Nephron (organoid): Measurements from ENCODE around the gene ESRRB.

Experiments used
- H3K27ac Mint-ChIP-seq, 3 experiments: 2 replicates each; pipeline ENCODE4 v1.8.0; 2020; ENCODE audit warnings: mixed read lengths in 3 of 3, mild to moderate bottlenecking in 2 of 3, moderate library complexity in 1 of 3
- H3K27me3 Mint-ChIP-seq: 2 replicates; pipeline ENCODE4 v1.8.0; 2021; ENCODE audit warnings: low read depth, mild to moderate bottlenecking, moderate library complexity, mixed read lengths
- H3K36me3 Mint-ChIP-seq: 2 replicates; pipeline ENCODE4 v1.8.0; 2020; ENCODE audit warnings: low read depth, mixed read lengths
- H3K4me1 Mint-ChIP-seq: 2 replicates; pipeline ENCODE4 v1.8.0; 2020; ENCODE audit warnings: mixed read lengths
- H3K4me3 Mint-ChIP-seq, 3 experiments: 2 replicates each; pipeline ENCODE4 v1.8.0; 2020; ENCODE audit warnings: mild to moderate bottlenecking in 3 of 3, mixed read lengths in 3 of 3, moderate library complexity in 2 of 3
- H3K9me3 Mint-ChIP-seq: 2 replicates; pipeline ENCODE4 v1.8.0; 2020; ENCODE audit warnings: mixed read lengths
- CTCF ChIP-seq, 3 experiments: fragments of 200-600 bp; sonication (generic); IDR thresholded peaks; one replicate each; pipeline ENCODE4 v1.5.0; 2021; ENCODE audit warnings: antibody characterized with exemption in 3 of 3; ENCODE audit not compliant: unreplicated experiment in 3 of 3

The ESRRB gene

DNA sequence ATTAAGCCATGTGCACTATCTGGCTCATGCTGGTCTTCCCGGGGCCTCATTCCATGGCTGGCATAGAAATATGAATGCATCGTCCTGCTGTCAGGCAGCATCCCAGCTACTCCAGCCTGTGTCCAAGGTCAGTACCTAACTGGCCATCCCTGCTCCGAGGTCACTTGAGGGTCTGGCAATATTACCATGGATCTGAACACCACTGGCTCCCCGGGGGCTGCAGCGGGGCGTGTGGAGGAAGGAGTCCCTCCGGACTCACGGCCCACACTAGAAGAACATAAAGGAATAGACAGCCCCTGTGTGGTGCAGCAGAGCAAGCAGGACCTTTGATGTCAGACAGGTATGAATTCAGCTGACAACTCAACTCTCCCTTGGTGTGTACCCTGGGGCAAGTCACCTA lies 19.2 kb downstream of the ESRRB start:
- Mint-ChIP-seq H3K4me1 (peaks cover 8% of the 10 kb centered on the region), H3K36me3 (no peaks in the 10 kb centered on the region), H3K27ac (no peak overlapping the region), H3K4me3 (no peak overlapping the region), H3K9me3 (no peaks in the 10 kb centered on the region), H3K27me3 (peaks cover 62% of the 10 kb centered on the region)
- TF ChIP-seq CTCF (IDR thresholded peaks at IDR 0.05; ENCODE audit: unreplicated experiment in 3 of 3), result no peak

DNA sequence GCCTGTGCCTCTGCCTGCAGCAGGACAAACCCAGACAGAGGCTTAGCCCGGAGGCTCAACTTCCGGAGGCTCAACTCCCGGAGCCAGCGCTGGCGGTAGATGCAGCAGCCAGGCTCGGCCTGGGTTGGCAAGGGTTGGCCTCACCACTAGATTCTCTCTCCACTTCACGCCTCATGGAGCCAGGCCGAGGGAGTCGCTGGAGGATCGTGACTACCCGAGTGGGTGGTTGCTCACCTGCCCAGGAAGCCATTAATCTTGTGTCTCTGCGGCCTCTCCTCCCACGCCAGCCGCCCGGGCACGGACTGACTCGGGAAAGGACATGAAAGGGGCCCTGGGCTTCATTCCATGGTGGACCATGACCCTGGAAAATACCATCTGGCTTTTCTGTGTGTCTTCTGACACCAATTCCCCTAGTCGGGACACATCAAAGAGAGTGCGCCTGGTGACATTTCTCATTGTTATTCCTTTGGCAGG lies 20.8 kb downstream of the ESRRB start:
- TF ChIP-seq CTCF (IDR thresholded peaks at IDR 0.05; ENCODE audit: unreplicated experiment in 3 of 3), result no peak
- no peaks in the 10 kb centered on the region for H3K9me3 Mint-ChIP-seq
- H3K27me3 Mint-ChIP-seq, result peaks cover 50% of the 10 kb centered on the region
- H3K27ac Mint-ChIP-seq, result peak overlapping the region in 2 of 3 experiments; percentile 32 to 60
- H3K4me3 Mint-ChIP-seq, result no peak overlapping the region
- H3K36me3 Mint-ChIP-seq, result no peaks in the 10 kb centered on the region
- peaks cover 8% of the 10 kb centered on the region for H3K4me1 Mint-ChIP-seq

- H3K27me3 Mint-ChIP-seq, result peaks cover 16% of the 10 kb centered on the region
- no peak overlapping the region for H3K4me3 Mint-ChIP-seq
- no peaks in the 10 kb centered on the region for H3K9me3 Mint-ChIP-seq
- no peaks in the 10 kb centered on the region for H3K4me1 Mint-ChIP-seq
- no peak overlapping the region for H3K27ac Mint-ChIP-seq
- no peaks in the 10 kb centered on the region for H3K36me3 Mint-ChIP-seq
- TF ChIP-seq CTCF (IDR thresholded peaks at IDR 0.05; ENCODE audit: unreplicated experiment in 3 of 3), result no peak
These were observed 29.7 kb downstream of the ESRRB start for GRCh38 chr14:76405627-76406026.

GRCh38 chr14:76407449-76408150 lies 31.7 kb downstream of the ESRRB start:
- H3K36me3 Mint-ChIP-seq, result no peaks in the 10 kb centered on the region
- H3K4me3 Mint-ChIP-seq, result no peak overlapping the region
- H3K9me3 Mint-ChIP-seq, result no peaks in the 10 kb centered on the region
- no peak overlapping the region for H3K27ac Mint-ChIP-seq
- peaks cover 30% of the 10 kb centered on the region for H3K27me3 Mint-ChIP-seq
- no peak for TF ChIP-seq CTCF (IDR thresholded peaks at IDR 0.05; ENCODE audit: unreplicated experiment in 3 of 3)
- no peaks in the 10 kb centered on the region for H3K4me1 Mint-ChIP-seq

DNA sequence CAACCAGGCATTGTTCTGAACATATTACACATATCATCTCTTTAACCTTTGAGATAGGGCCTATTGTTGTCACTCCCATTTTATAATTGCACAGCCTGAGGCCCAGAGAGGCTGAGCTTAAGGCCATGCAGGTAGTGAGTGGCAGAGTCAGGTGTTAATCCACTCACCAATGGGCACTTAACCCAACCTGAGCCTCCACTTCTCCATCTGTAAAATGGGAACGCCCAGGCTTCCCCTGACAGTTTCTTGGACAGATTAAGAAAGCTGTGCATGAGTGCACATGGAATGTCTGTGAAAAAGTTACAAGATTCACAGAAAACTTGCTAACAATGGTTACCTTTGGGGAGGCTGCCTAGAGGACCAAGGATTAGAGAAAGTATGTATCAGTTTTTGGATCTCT lies 32.9 kb downstream of the ESRRB start:
- Mint-ChIP-seq H3K27ac (no peak overlapping the region), H3K27me3 (peaks cover 36% of the 10 kb centered on the region)

More for the DNA sequence above, 32.9 kb downstream of the ESRRB start:
- no peaks in the 10 kb centered on the region for H3K9me3 Mint-ChIP-seq
- no peak for TF ChIP-seq CTCF (IDR thresholded peaks at IDR 0.05; ENCODE audit: unreplicated experiment in 3 of 3)
- no peaks in the 10 kb centered on the region for H3K36me3 Mint-ChIP-seq
- H3K4me1 Mint-ChIP-seq, result peaks cover under 1% of the 10 kb centered on the region
- no peak overlapping the region for H3K4me3 Mint-ChIP-seq
